Loucy (cell line): Measurements from ENCODE around the gene SH3YL1.

Source experiments
- H2AFZ ChIP-seq: fragments of 200-600 bp; sonication (generic); 2 replicates; pipeline ENCODE4 v1.6.0; 2016; ENCODE audit warnings: antibody characterized with exemption, mild to moderate bottlenecking, low read length, moderate library complexity
- H3F3A ChIP-seq: fragments of 200-600 bp; 2 replicates; pipeline ENCODE4 v1.6.0; 2016; ENCODE audit warnings: antibody characterized with exemption, low read depth, mild to moderate bottlenecking
- H3K27me3 ChIP-seq: fragments of 200-600 bp; sonication (generic); 2 replicates; pipeline ENCODE4 v1.6.1; 2014; ENCODE audit warnings: low read length, mild to moderate bottlenecking; ENCODE audit not compliant: insufficient read depth, poor library complexity, severe bottlenecking
- H3K36me3 ChIP-seq: fragments of 200-600 bp; sonication (generic); 2 replicates; pipeline ENCODE4 v1.6.1; 2016; ENCODE audit warnings: low read length; ENCODE audit not compliant: insufficient read depth
- H3K4me1 ChIP-seq: fragments of 200-600 bp; sonication (generic); 2 replicates; pipeline ENCODE4 v1.5.1; 2014; ENCODE audit warnings: low read length, mild to moderate bottlenecking; ENCODE audit not compliant: insufficient read depth, poor library complexity, severe bottlenecking
- H3K4me2 ChIP-seq: fragments of 200-600 bp; sonication (generic); 2 replicates; pipeline ENCODE4 v1.6.0; 2014; ENCODE audit warnings: antibody characterized with exemption, low read length, low read depth, mild to moderate bottlenecking; ENCODE audit not compliant: poor library complexity, severe bottlenecking
- H3K4me3 ChIP-seq: fragments of 200-600 bp; sonication (generic); 2 replicates; pipeline ENCODE4 v1.5.1; 2014; ENCODE audit warnings: low read length, mild to moderate bottlenecking, mixed read lengths; ENCODE audit not compliant: poor library complexity, severe bottlenecking
- H3K79me2 ChIP-seq: fragments of 200-600 bp; sonication (generic); 2 replicates; pipeline ENCODE4 v1.6.1; 2014; ENCODE audit warnings: low read length; ENCODE audit not compliant: insufficient read depth
- H3K9ac ChIP-seq: fragments of 200-600 bp; sonication (generic); 2 replicates; pipeline ENCODE4 v1.6.0; 2014; ENCODE audit warnings: mild to moderate bottlenecking, low read depth, low read length, moderate library complexity; ENCODE audit not compliant: poor library complexity, severe bottlenecking
- H3K9me2 ChIP-seq: fragments of 200-600 bp; sonication (generic); replicated peaks from 2 replicates; pipeline ENCODE4 v1.6.1; 2016; ENCODE audit warnings: low read depth, low read length, mixed read lengths
- H3K9me3 ChIP-seq: fragments of 200-600 bp; sonication (generic); 2 replicates; pipeline ENCODE4 v1.6.1; 2014; ENCODE audit warnings: mild to moderate bottlenecking, antibody characterized with exemption, low read length, low read depth; ENCODE audit not compliant: insufficient read depth
- H4K20me1 ChIP-seq: fragments of 200-600 bp; sonication (generic); 2 replicates; pipeline ENCODE4 v1.6.0; 2014; ENCODE audit warnings: antibody characterized with exemption, low read length, mild to moderate bottlenecking; ENCODE audit not compliant: insufficient read depth, poor library complexity, severe bottlenecking
- EZH2phosphoT487 ChIP-seq: fragments of 200-600 bp; IDR thresholded peaks from 2 replicates; pipeline ENCODE4 v1.6.1; 2018; ENCODE audit warnings: antibody characterized with exemption, mild to moderate bottlenecking, moderate library complexity, borderline replicate concordance
- TF ChIP-seq, protein P1 (sequence below): fragments of 200-600 bp; sonication (generic); conservative IDR thresholded peaks from 2 replicates; pipeline ENCODE4 v1.5.1; 2014; ENCODE audit warnings: mild to moderate bottlenecking, antibody characterized with exemption, low read length

SH3YL1 gene

DNA sequence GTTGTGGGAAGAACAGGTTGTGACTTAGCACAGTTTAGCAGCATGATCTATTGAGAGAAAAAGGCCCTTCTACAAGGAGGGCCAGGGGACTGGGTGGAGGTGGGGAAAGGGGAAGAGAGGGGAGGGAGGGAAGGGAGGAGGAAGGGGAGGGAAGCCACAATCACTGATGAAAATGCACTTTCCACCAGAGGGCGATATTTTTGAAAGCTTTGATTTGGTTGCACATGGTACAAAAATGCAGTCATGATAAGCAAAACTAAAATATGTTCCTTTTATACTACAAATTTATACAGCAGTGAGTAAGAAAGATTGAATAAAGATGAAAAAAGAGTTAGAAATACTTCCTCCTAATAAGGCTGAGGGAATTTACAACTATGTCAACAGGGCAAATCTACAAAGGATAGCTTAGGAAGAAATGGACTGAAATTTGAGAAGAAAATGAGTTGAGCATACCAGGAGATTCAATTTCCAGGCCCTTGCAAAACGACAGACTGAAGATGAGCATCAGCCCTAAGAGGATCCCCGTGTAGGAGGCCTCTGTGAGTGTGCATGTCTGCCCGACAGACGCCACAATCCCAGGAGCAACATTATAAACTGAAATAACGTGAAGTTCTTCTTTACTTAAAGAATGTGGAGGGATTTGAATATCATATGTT, 17.2 kb downstream of the SH3YL1 start:
- no peak for TF ChIP-seq EZH2phosphoT487
- TF ChIP-seq, protein P1, sequence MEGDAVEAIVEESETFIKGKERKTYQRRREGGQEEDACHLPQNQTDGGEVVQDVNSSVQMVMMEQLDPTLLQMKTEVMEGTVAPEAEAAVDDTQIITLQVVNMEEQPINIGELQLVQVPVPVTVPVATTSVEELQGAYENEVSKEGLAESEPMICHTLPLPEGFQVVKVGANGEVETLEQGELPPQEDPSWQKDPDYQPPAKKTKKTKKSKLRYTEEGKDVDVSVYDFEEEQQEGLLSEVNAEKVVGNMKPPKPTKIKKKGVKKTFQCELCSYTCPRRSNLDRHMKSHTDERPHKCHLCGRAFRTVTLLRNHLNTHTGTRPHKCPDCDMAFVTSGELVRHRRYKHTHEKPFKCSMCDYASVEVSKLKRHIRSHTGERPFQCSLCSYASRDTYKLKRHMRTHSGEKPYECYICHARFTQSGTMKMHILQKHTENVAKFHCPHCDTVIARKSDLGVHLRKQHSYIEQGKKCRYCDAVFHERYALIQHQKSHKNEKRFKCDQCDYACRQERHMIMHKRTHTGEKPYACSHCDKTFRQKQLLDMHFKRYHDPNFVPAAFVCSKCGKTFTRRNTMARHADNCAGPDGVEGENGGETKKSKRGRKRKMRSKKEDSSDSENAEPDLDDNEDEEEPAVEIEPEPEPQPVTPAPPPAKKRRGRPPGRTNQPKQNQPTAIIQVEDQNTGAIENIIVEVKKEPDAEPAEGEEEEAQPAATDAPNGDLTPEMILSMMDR, result peak; percentile 71
- no peaks in the 10 kb centered on the region for H3K79me2 ChIP-seq
- H2AFZ ChIP-seq, result no peak overlapping the region
- no peaks in the 10 kb centered on the region for H3K27me3 ChIP-seq
- H3K4me1 ChIP-seq, result peaks cover 4% of the 10 kb centered on the region
- H4K20me1 ChIP-seq, result no peaks in the 10 kb centered on the region
- H3F3A ChIP-seq, result no peaks in the 10 kb centered on the region
- H3K9ac ChIP-seq, result no peak overlapping the region
- no peaks in the 10 kb centered on the region for H3K9me3 ChIP-seq
- no peaks in the 10 kb centered on the region for H3K9me2 ChIP-seq
- no peak overlapping the region for H3K4me3 ChIP-seq
- no peak overlapping the region for H3K4me2 ChIP-seq
- H3K36me3 ChIP-seq, result no peaks in the 10 kb centered on the region

DNA sequence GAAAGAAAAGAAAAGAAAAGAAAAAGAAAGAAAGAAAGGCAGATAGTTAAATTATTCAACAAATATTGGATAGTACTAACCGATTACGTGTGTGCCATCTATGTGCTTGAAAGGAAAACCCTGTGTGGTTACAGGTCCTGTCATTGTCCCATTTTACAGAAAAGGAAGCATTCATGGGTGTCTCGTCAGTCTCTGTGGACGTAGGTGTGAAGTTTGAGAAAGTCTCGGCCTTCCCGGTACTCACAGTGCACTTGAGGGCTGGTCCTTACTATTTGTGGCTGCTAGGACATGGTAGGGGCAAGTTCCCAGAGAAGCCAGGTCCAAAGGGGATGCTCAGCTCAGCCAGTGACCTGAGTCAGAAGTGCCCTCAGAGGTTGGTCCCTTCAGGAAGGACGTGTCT, 19.3 kb downstream of the SH3YL1 start:
- H3K79me2 ChIP-seq, result no peaks in the 10 kb centered on the region
- no peak overlapping the region for H3K4me3 ChIP-seq
- H3K27me3 ChIP-seq, result no peaks in the 10 kb centered on the region
- peaks cover 4% of the 10 kb centered on the region for H3K4me1 ChIP-seq
- H4K20me1 ChIP-seq, result no peaks in the 10 kb centered on the region
- H3K4me2 ChIP-seq, result no peak overlapping the region
- no peak overlapping the region for H2AFZ ChIP-seq
- peaks cover 2% of the 10 kb centered on the region; the same call in 1 of the 2 replicates for H3K9me3 ChIP-seq
- H3K9ac ChIP-seq, result no peak overlapping the region
- no peaks in the 10 kb centered on the region for H3F3A ChIP-seq
- TF ChIP-seq, protein P1, result no peak
- no peak for TF ChIP-seq EZH2phosphoT487
- H3K36me3 ChIP-seq, result no peaks in the 10 kb centered on the region
- no peaks in the 10 kb centered on the region for H3K9me2 ChIP-seq

- no peak overlapping the region for H2AFZ ChIP-seq
- no peak for TF ChIP-seq EZH2phosphoT487
- no peak overlapping the region for H3K4me2 ChIP-seq
- H3K4me3 ChIP-seq, result no peak overlapping the region
- H4K20me1 ChIP-seq, result no peaks in the 10 kb centered on the region
- H3K9ac ChIP-seq, result no peak overlapping the region
- no peaks in the 10 kb centered on the region for H3K9me2 ChIP-seq
- no peaks in the 10 kb centered on the region for H3F3A ChIP-seq
- H3K9me3 ChIP-seq, result peaks cover 2% of the 10 kb centered on the region; the same call in 1 of the 2 replicates
- no peaks in the 10 kb centered on the region for H3K27me3 ChIP-seq
- H3K36me3 ChIP-seq, result no peaks in the 10 kb centered on the region
- H3K79me2 ChIP-seq, result no peaks in the 10 kb centered on the region
- H3K4me1 ChIP-seq, result no peaks in the 10 kb centered on the region
These were observed 25.0 kb downstream of the SH3YL1 start for GRCh38 chr2:238869-239268.

- TF ChIP-seq, protein P1, result no peak
- peaks cover 2% of the 10 kb centered on the region; the same call in 1 of the 2 replicates for H3K9me3 ChIP-seq
These were observed 25.4 kb downstream of the SH3YL1 start for GRCh38 chr2:238431-238830.

More at GRCh38 chr2:238431-238830, 25.4 kb downstream of the SH3YL1 start:
- no peak overlapping the region for H3K4me3 ChIP-seq
- no peaks in the 10 kb centered on the region for H4K20me1 ChIP-seq
- no peak overlapping the region for H2AFZ ChIP-seq
- H3K9ac ChIP-seq, result no peak overlapping the region
- no peaks in the 10 kb centered on the region for H3K27me3 ChIP-seq
- no peaks in the 10 kb centered on the region for H3K79me2 ChIP-seq
- no peak overlapping the region for H3K4me2 ChIP-seq
- H3F3A ChIP-seq, result no peaks in the 10 kb centered on the region
- H3K9me2 ChIP-seq, result no peaks in the 10 kb centered on the region
- H3K4me1 ChIP-seq, result no peaks in the 10 kb centered on the region
- H3K36me3 ChIP-seq, result no peaks in the 10 kb centered on the region
